Activated naive CD8-positive, alpha-beta T cell (primary cell): Measurements from ENCODE around the gene MTRF1.
A peak's percentile ranks its signal among the peaks of the same experiment; 100 is the strongest.

Experiments used
- H3K27ac Mint-ChIP-seq: one replicate; pipeline ENCODE4 v1.8.0; 2021; ENCODE audit warnings: mixed read lengths
- H3K27me3 Mint-ChIP-seq: one replicate; pipeline ENCODE4 v1.8.0; 2021; ENCODE audit warnings: mixed read lengths
- H3K36me3 Mint-ChIP-seq: one replicate; pipeline ENCODE4 v1.8.0; 2021; ENCODE audit warnings: mixed read lengths
- H3K4me1 Mint-ChIP-seq: one replicate; pipeline ENCODE4 v1.8.0; 2021; ENCODE audit warnings: low read depth, mixed read lengths
- H3K4me3 Mint-ChIP-seq: one replicate; pipeline ENCODE4 v1.8.0; 2021; ENCODE audit warnings: mild to moderate bottlenecking, mixed read lengths
- H3K9me3 Mint-ChIP-seq: one replicate; pipeline ENCODE4 v1.8.0; 2021; ENCODE audit warnings: low read depth, mixed read lengths

MTRF1 gene

DNA sequence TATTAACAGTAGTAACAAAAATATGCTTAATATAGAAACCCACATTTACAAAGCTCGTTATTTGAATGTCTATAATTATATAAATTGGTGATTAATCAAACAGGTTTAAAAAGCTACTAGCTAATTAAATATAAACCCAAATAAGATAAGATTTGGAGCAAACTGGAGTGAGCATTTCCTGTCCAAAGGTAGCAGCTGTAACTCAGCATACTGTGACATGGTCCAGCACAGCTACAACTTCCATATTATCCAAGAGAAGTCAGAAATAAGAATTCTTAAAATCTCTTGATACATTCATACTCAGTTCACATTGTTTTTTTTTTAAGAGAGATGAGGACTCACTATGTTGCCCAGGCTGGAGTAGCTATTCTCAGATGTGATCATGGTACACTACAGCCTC is 8.5 kb downstream of the MTRF1 start:
- H3K36me3 Mint-ChIP-seq, result peaks cover 36% of the 10 kb centered on the region
- no peaks in the 10 kb centered on the region for H3K27me3 Mint-ChIP-seq
- no peak overlapping the region for H3K4me3 Mint-ChIP-seq
- peaks cover 41% of the 10 kb centered on the region for H3K4me1 Mint-ChIP-seq
- H3K27ac Mint-ChIP-seq, result no peak overlapping the region
- H3K9me3 Mint-ChIP-seq, result no peaks in the 10 kb centered on the region

GRCh38 chr13:41250993-41251392 is 12.4 kb downstream of the MTRF1 start:
- Mint-ChIP-seq H3K4me1 (peaks cover 14% of the 10 kb centered on the region), H3K27ac (no peak overlapping the region), H3K27me3 (no peaks in the 10 kb centered on the region), H3K9me3 (no peaks in the 10 kb centered on the region), H3K4me3 (no peak overlapping the region), H3K36me3 (peaks cover 30% of the 10 kb centered on the region)

GRCh38 chr13:41246969-41247680 is 16.3 kb downstream of the MTRF1 start:
- H3K27ac Mint-ChIP-seq, result no peak overlapping the region
- peaks cover 18% of the 10 kb centered on the region for H3K36me3 Mint-ChIP-seq
- H3K4me3 Mint-ChIP-seq, result no peak overlapping the region
- no peaks in the 10 kb centered on the region for H3K9me3 Mint-ChIP-seq
- H3K27me3 Mint-ChIP-seq, result no peaks in the 10 kb centered on the region
- peaks cover 12% of the 10 kb centered on the region for H3K4me1 Mint-ChIP-seq

DNA sequence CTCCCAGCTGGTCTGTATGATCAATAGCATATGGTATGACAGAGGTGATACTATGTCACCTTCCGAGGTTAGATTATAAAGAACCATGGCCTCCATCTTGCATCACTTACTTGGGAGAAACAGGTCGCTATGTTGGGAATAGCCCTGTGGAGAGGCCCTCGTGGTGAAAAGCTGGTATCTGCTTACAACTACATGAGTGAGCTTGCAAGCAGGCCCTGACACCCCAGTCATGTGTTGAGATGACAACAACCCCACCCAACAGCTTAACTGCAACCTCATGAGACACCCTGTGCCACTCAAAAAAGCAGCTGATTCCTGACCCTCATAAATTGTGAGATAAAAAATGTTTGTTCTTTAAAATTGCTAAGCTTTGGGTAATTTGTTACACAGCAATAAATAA is 18.8 kb downstream of the MTRF1 start:
- peaks cover 14% of the 10 kb centered on the region for H3K36me3 Mint-ChIP-seq
- H3K27ac Mint-ChIP-seq, result no peak overlapping the region
- H3K9me3 Mint-ChIP-seq, result no peaks in the 10 kb centered on the region
- no peak overlapping the region for H3K4me3 Mint-ChIP-seq
- H3K4me1 Mint-ChIP-seq, result no peaks in the 10 kb centered on the region
- no peaks in the 10 kb centered on the region for H3K27me3 Mint-ChIP-seq

GRCh38 chr13:41241626-41242025 is 21.8 kb downstream of the MTRF1 start:
- Mint-ChIP-seq H3K27ac (no peak overlapping the region), H3K4me3 (no peak overlapping the region), H3K9me3 (no peaks in the 10 kb centered on the region), H3K27me3 (no peaks in the 10 kb centered on the region), H3K4me1 (no peaks in the 10 kb centered on the region), H3K36me3 (peaks cover 20% of the 10 kb centered on the region)

DNA sequence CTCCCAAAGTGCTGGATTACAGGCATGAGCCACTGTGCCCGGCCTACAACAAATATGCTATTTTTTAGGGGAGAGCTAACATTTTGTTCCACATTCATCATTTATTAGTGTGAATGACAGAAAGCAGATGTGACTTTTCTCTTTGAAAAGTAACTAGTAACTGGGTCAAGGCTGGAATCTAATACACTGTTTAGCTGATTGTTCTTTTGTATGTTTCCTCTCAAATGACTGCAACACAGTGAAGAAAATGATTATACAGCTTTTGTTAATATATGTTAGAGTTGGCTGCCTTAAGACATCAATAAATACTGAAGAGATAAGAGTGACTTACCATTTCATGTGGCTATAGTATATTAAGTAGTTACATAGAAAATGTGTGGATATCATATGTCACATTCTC is 27.0 kb downstream of the MTRF1 start:
- H3K27me3 Mint-ChIP-seq, result no peaks in the 10 kb centered on the region
- H3K4me3 Mint-ChIP-seq, result no peak overlapping the region
- no peaks in the 10 kb centered on the region for H3K9me3 Mint-ChIP-seq
- peaks cover 2% of the 10 kb centered on the region for H3K4me1 Mint-ChIP-seq
- peaks cover 27% of the 10 kb centered on the region for H3K36me3 Mint-ChIP-seq
- no peak overlapping the region for H3K27ac Mint-ChIP-seq

- Mint-ChIP-seq H3K27ac (no peak overlapping the region), H3K36me3 (peaks cover 19% of the 10 kb centered on the region), H3K27me3 (no peaks in the 10 kb centered on the region), H3K4me3 (no peak overlapping the region), H3K4me1 (peaks cover 2% of the 10 kb centered on the region), H3K9me3 (no peaks in the 10 kb centered on the region)
Measured at GRCh38 chr13:41232578-41233480, 30.5 kb downstream of the MTRF1 start.

GRCh38 chr13:41231786-41232185 is 31.6 kb downstream of the MTRF1 start:
- peaks cover 19% of the 10 kb centered on the region for H3K36me3 Mint-ChIP-seq

DNA sequence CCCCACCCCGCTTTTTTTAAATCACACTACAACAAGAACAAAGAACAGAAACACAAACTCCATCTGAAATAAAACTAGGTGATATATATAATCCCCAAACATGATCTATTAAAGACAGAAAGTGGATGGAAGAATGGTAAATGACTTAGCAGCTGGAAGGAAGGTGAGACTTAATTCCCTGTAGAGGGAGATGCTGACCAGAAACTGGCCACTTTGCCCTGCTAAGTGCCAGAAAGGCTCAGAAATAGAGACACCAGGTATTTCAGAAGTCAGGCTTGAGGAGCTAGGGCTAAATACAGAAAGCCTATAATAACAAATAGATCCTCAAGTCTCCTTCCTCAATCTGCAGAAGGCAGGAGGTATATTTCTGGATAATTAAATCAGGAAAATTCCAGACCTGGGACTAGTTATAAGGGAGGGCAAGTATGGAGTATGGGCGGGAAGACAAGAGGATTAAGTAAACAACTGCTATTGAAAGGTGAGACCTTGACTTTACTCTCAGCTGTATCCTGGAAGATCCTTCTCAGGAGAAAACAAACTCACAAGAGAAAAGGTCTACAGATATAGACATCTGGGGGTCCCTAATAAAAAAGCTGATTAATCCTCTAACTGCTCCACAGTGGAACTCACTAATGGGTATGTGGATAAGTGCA is 32.2 kb downstream of the MTRF1 start:
- H3K27me3 Mint-ChIP-seq, result no peaks in the 10 kb centered on the region
- H3K9me3 Mint-ChIP-seq, result no peaks in the 10 kb centered on the region
- H3K36me3 Mint-ChIP-seq, result peaks cover 17% of the 10 kb centered on the region
- H3K27ac Mint-ChIP-seq, result no peak overlapping the region
- no peak overlapping the region for H3K4me3 Mint-ChIP-seq
- peaks cover 2% of the 10 kb centered on the region for H3K4me1 Mint-ChIP-seq

More at GRCh38 chr13:41231786-41232185, 31.6 kb downstream of the MTRF1 start:
- Mint-ChIP-seq H3K27ac (peak overlapping the region; percentile 0), H3K4me1 (peaks cover 2% of the 10 kb centered on the region), H3K4me3 (no peak overlapping the region), H3K27me3 (no peaks in the 10 kb centered on the region), H3K9me3 (no peaks in the 10 kb centered on the region)

GRCh38 chr13:41229356-41229755 is 34.0 kb downstream of the MTRF1 start:
- Mint-ChIP-seq H3K27ac (no peak overlapping the region), H3K27me3 (no peaks in the 10 kb centered on the region), H3K36me3 (peaks cover 12% of the 10 kb centered on the region), H3K4me1 (no peaks in the 10 kb centered on the region), H3K4me3 (no peak overlapping the region), H3K9me3 (no peaks in the 10 kb centered on the region)

- no peaks in the 10 kb centered on the region for H3K27me3 Mint-ChIP-seq
- H3K36me3 Mint-ChIP-seq, result peaks cover 15% of the 10 kb centered on the region
- no peaks in the 10 kb centered on the region for H3K4me1 Mint-ChIP-seq
- H3K27ac Mint-ChIP-seq, result no peak overlapping the region
- H3K4me3 Mint-ChIP-seq, result no peak overlapping the region
- no peaks in the 10 kb centered on the region for H3K9me3 Mint-ChIP-seq
Measured at GRCh38 chr13:41224113-41225110, 39.0 kb downstream of the MTRF1 start.

DNA sequence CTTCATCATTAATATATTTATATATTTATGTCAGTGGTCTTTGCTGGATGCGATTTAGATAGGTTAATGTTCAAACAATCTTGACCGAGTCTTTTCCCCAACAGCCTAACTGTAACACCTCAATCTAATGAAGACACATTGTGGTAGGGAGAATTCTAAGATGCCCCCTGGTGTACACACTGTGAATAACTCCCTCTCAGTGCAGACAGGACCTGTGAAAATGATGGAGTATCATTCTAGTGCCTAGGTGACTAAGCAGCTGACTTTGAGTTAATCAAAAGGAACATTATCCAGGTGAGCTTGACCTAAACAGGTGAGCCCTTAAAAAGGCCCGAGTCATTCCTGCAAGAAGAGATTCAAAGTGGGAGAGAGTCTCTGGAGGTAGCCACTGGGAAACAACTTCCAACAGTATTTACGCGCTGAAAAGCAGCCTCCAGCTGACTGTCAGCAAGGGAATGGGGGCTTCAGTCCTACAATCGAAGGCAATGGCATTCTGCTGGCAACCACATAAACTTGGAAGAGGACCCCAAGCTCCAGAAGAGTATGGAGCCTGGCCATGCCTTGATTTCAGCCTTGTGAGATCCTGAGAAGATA is 41.0 kb downstream of the MTRF1 start:
- H3K9me3 Mint-ChIP-seq, result no peaks in the 10 kb centered on the region
- H3K4me1 Mint-ChIP-seq, result no peaks in the 10 kb centered on the region
- no peaks in the 10 kb centered on the region for H3K27me3 Mint-ChIP-seq
- peaks cover 10% of the 10 kb centered on the region for H3K36me3 Mint-ChIP-seq
- H3K27ac Mint-ChIP-seq, result no peak overlapping the region
- H3K4me3 Mint-ChIP-seq, result no peak overlapping the region

- Mint-ChIP-seq H3K27ac (no peak overlapping the region), H3K4me1 (no peaks in the 10 kb centered on the region), H3K4me3 (no peak overlapping the region)
Measured at GRCh38 chr13:41220401-41220800, 43.0 kb downstream of the MTRF1 start.

GRCh38 chr13:41216160-41216559 is 47.2 kb downstream of the MTRF1 start:
- Mint-ChIP-seq H3K27ac (no peak overlapping the region), H3K27me3 (no peaks in the 10 kb centered on the region), H3K36me3 (peaks cover 17% of the 10 kb centered on the region), H3K9me3 (peaks cover 3% of the 10 kb centered on the region), H3K4me1 (no peaks in the 10 kb centered on the region), H3K4me3 (no peak overlapping the region)

More at GRCh38 chr13:41220401-41220800, 43.0 kb downstream of the MTRF1 start:
- Mint-ChIP-seq H3K36me3 (peaks cover 12% of the 10 kb centered on the region), H3K9me3 (no peaks in the 10 kb centered on the region), H3K27me3 (no peaks in the 10 kb centered on the region)
